HFFc6 (cell line): ENCODE measurements around the gene PCYOX1L. TPM values are rescaled to one million over a fixed set of nuclear protein-coding genes. Genes with fewer than 3 reads are reported as not detected.

Experiments used
- DNase-seq: peaks from one replicate; pipeline ENCODE4 v3.0.0-alpha.2; 2018
- H3K27ac Mint-ChIP-seq: 2 replicates; pipeline ENCODE4 v1.8.0; 2020; ENCODE audit warnings: mild to moderate bottlenecking, mixed read lengths
- H3K27me3 Mint-ChIP-seq: 2 replicates; pipeline ENCODE4 v1.8.0; 2021; ENCODE audit warnings: mild to moderate bottlenecking, moderate library complexity, mixed read lengths; ENCODE audit not compliant: insufficient read depth
- H3K36me3 Mint-ChIP-seq: 2 replicates; pipeline ENCODE4 v1.8.0; 2021; ENCODE audit warnings: low read depth, mixed read lengths
- H3K4me1 Mint-ChIP-seq: 2 replicates; pipeline ENCODE4 v1.8.0; 2020; ENCODE audit warnings: low read depth, mixed read lengths
- H3K4me3 Mint-ChIP-seq: 2 replicates; pipeline ENCODE4 v1.8.0; 2020; ENCODE audit warnings: mild to moderate bottlenecking, moderate library complexity, mixed read lengths
- H3K9me3 Mint-ChIP-seq: 2 replicates; pipeline ENCODE4 v1.8.0; 2020; ENCODE audit warnings: mild to moderate bottlenecking, mixed read lengths
- total RNA-seq, 6 experiments: library from RNA; stranded (reverse); fragmentation: NEBNext Ultra II Directional; extraction: Animal tissue kit (Norgen Biotek cat#: 25700); gene quantifications; 2 replicates in 1 of 6; 3 replicates in 5 of 6; pipeline ENCODE4 v1.2.3, GENCODE V29; 2021
- TF ChIP-seq, protein P1 (sequence below): fragments of 200-600 bp; sonication (generic); IDR thresholded peaks from 2 replicates; pipeline ENCODE4 v1.5.0; 2021; ENCODE audit warnings: antibody characterized with exemption, mild to moderate bottlenecking

Gene PCYOX1L
- total RNA-seq, 6 experiments from 2014 or later = 9.8 to 13.5 (median 11.0) TPM

DNA sequence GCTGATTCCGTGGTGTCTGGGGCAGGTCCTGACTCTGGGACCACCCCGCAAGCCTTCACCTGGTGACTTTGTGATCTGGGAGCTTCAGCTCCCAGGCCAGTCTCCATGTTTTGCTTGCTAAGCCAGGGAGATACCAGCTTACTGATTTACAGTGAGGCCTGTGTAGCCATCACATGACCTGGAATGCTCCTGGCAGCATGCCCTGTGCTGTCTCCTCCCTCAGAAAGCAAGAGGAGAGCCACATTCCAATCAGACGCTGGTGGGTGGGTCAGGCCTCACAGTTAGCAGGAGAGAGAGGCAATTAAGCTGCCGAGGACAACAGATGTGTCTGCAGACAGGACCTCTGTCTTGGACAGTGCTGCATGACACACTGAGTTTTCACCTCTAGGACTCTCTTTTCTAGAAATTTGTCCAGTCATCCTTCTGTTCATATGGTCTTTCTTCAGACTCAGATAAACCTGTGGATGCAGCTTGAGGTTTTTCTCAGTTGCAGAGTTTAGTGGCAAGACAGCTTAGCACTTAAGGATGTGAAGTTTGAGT lies 37.0 kb upstream of the PCYOX1L start:
- TF ChIP-seq, protein P1, sequence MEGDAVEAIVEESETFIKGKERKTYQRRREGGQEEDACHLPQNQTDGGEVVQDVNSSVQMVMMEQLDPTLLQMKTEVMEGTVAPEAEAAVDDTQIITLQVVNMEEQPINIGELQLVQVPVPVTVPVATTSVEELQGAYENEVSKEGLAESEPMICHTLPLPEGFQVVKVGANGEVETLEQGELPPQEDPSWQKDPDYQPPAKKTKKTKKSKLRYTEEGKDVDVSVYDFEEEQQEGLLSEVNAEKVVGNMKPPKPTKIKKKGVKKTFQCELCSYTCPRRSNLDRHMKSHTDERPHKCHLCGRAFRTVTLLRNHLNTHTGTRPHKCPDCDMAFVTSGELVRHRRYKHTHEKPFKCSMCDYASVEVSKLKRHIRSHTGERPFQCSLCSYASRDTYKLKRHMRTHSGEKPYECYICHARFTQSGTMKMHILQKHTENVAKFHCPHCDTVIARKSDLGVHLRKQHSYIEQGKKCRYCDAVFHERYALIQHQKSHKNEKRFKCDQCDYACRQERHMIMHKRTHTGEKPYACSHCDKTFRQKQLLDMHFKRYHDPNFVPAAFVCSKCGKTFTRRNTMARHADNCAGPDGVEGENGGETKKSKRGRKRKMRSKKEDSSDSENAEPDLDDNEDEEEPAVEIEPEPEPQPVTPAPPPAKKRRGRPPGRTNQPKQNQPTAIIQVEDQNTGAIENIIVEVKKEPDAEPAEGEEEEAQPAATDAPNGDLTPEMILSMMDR = no peak
- Mint-ChIP-seq H3K9me3 (no peaks in the 10 kb centered on the region), H3K4me1 (peaks cover 40% of the 10 kb centered on the region), H3K27me3 (no peaks in the 10 kb centered on the region), H3K27ac (peak overlapping the region; percentile 98), H3K4me3 (peak overlapping the region; percentile 51), H3K36me3 (no peaks in the 10 kb centered on the region)
- DNase-seq = peak; percentile 96

DNA sequence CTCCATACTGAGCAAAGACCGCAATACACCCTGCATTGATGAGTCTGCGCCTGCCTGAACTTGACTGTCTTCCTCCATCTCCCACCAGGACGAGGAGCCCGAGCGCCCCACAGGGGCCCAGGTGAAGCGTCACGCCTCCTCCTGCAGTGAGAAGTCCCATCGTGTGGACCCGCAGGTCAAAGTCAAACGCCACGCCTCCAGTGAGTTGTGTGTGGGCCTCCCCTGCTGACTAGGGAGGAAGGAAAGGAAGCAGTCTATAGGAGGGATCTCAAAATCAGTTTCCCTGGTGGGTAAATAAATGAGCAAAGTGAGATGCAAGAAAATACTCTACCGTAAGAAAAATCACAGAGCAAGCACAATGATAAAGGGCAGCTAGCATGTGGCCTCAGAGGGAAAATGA lies 35.3 kb upstream of the PCYOX1L start:
- no peak overlapping the region for H3K27ac Mint-ChIP-seq
- H3K36me3 Mint-ChIP-seq = no peaks in the 10 kb centered on the region
- TF ChIP-seq, protein P1 = no peak
- H3K4me3 Mint-ChIP-seq = no peak overlapping the region
- no peaks in the 10 kb centered on the region for H3K9me3 Mint-ChIP-seq
- no peak for DNase-seq
- H3K27me3 Mint-ChIP-seq = no peaks in the 10 kb centered on the region
- H3K4me1 Mint-ChIP-seq = peaks cover 40% of the 10 kb centered on the region

DNA sequence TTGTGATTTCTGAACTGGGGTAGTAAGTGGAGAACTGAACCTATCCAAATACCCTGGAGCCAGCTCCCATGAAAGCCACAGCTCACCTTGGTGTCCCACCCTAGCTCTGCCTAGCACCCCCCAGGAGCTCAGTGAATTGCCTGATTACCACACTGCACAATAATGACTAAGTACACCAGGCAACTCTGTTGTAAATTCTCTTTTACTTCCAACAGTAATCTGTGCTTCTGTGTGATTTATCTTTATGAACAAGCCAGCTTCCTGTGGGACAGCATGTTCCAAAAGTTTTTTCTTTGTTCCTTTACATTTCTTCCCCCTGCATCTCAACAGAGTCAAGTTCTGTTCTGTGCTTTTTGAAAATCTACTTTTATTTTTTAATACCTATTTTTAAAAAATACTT lies 34.6 kb upstream of the PCYOX1L start:
- Mint-ChIP-seq H3K27me3 (no peaks in the 10 kb centered on the region), H3K4me1 (peaks cover 40% of the 10 kb centered on the region), H3K9me3 (no peaks in the 10 kb centered on the region), H3K27ac (peak overlapping the region; percentile 67), H3K36me3 (no peaks in the 10 kb centered on the region), H3K4me3 (no peak overlapping the region)
- TF ChIP-seq, protein P1 = no peak
- no peak for DNase-seq

DNA sequence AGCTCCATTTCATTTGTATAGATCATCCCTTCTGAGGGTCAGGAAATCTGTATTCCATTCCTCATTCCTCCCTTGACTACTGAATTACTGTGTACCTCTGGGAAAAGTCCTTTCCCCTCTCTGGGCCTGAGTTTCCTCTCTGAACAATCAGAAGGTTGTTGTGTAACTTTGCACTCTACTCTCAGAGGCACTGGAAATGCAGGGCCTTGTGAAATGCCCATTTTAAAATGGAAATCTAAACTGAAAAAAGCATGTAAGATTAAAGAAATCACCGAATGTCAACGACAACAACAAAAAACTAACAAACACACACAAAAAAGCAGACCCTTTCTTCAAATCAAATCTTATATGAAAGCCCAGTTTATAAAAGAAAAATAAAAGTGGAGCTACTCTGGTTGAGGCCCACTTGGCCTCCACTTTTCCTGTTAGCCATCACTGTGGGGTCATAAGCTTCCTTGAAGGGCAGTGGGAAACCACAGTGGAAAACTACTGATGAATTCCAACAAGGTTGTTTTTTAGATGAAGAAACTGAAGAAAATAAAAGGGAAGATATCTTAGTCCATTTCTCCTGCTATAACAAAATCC lies 34.1 kb upstream of the PCYOX1L start:
- TF ChIP-seq, protein P1 = no peak
- no peak for DNase-seq
- Mint-ChIP-seq H3K27me3 (no peaks in the 10 kb centered on the region), H3K9me3 (no peaks in the 10 kb centered on the region), H3K27ac (peak overlapping the region; percentile 67), H3K36me3 (no peaks in the 10 kb centered on the region), H3K4me1 (peaks cover 40% of the 10 kb centered on the region), H3K4me3 (no peak overlapping the region)

DNA sequence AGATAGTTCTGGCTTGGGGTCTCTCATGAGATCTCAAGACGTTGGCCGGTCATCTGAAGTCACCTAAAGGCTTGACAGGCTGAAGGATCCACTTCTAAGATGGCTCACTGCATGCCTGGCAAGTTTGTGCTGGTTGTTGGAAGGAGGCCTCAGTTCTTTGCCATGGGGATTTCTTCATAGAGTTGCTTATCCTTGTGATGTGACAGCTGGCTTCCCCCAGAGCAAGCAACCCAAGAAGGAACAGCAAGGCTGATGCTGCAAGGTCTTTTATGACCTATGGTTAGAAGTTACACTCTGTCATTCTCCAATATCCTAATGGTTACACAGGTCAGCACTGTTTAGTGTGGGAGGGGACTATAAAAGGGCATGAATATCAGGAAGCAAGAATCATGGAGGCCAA lies 33.2 kb upstream of the PCYOX1L start:
- Mint-ChIP-seq H3K4me3 (no peak overlapping the region), H3K27ac (peak overlapping the region; percentile 53), H3K27me3 (no peaks in the 10 kb centered on the region), H3K9me3 (no peaks in the 10 kb centered on the region), H3K4me1 (peaks cover 40% of the 10 kb centered on the region), H3K36me3 (no peaks in the 10 kb centered on the region)
- DNase-seq = no peak
- TF ChIP-seq, protein P1 = no peak
